HCT116 (cell line): Measurements from ENCODE around the gene AKR7A3.

Source experiments
- CTCF ChIP-seq, 3 experiments: fragments of 200-600 bp in 1 of 3; sonication (generic) in 1 of 3; IDR thresholded peaks in 2 of 3; conservative IDR thresholded peaks in 1 of 3; 2 replicates each; pipeline ENCODE4 v1.5.1; 2012 to 2017; ENCODE audit warnings: low read depth in 2 of 3, low read length in 2 of 3, antibody characterized with exemption in 1 of 3, borderline replicate concordance in 1 of 3, control low read depth in 1 of 3, mild to moderate bottlenecking in 1 of 3, mixed read lengths in 1 of 3, mixed run types in 1 of 3, moderate library complexity in 1 of 3; ENCODE audit not compliant: insufficient read depth in 1 of 3
- MAX ChIP-seq: IDR thresholded peaks from 2 replicates; pipeline ENCODE4 v1.6.1; 2012
- POLR2A ChIP-seq: IDR thresholded peaks from 2 replicates; pipeline ENCODE4 v1.7.0; 2011; ENCODE audit warnings: borderline replicate concordance; ENCODE audit not compliant: insufficient read depth, insufficient read length; ENCODE audit errors: extremely low read depth
- POLR2AphosphoS5 ChIP-seq: IDR thresholded peaks from 2 replicates; pipeline ENCODE4 v1.6.1; 2011; ENCODE audit warnings: mild to moderate bottlenecking, low read depth, low read length, moderate library complexity
- RAD21 ChIP-seq: IDR thresholded peaks from 2 replicates; pipeline ENCODE4 v1.6.1; 2012; ENCODE audit warnings: low read depth, mild to moderate bottlenecking
- REST ChIP-seq: IDR thresholded peaks from 2 replicates; pipeline ENCODE4 v1.6.1; 2012; ENCODE audit warnings: low read depth
- ZFX ChIP-seq: fragments of 450-650 bp; IDR thresholded peaks from 2 replicates; pipeline ENCODE4 v1.6.1; 2017

- TF ChIP-seq MAX (no peak), POLR2A (no peak), ZFX (no peak), CTCF (IDR thresholded peaks at IDR 0.05 in 2 of 3, conservative IDR thresholded peaks at IDR 0.05 in 1 of 3; ENCODE audit: borderline replicate concordance in 1 of 3, insufficient read depth in 1 of 3, low read depth in 2 of 3, low read length in 2 of 3) (no peak), REST (no peak), POLR2AphosphoS5 (no peak), RAD21 (no peak)
Measured at GRCh38 chr1:19327736-19328135, 39.2 kb upstream of the AKR7A3 start.
